Esophagus squamous epithelium (tissue), 4 donors: Measurements from ENCODE around the gene DNAL4.

ENCODE experiments used
- POLR2A ChIP-seq, 4 donors: fragments of 450-650 bp; IDR thresholded peaks; one replicate each; pipeline ENCODE4 v1.6.1; 2017; ENCODE audit warnings: antibody characterized with exemption in 4 of 4, mild to moderate bottlenecking in 4 of 4, moderate library complexity in 3 of 4
- TF ChIP-seq, protein P1 (sequence below), 6 experiments: fragments of 450-650 bp in 4 of 6; fragments of 200-600 bp in 2 of 6; sonication (generic) in 2 of 6; IDR thresholded peaks; one replicate each; pipeline ENCODE4 v1.5.1; 2016 to 2019; ENCODE audit warnings: antibody characterized with exemption in 6 of 6, mild to moderate bottlenecking in 4 of 6, moderate library complexity in 4 of 6

DNA sequence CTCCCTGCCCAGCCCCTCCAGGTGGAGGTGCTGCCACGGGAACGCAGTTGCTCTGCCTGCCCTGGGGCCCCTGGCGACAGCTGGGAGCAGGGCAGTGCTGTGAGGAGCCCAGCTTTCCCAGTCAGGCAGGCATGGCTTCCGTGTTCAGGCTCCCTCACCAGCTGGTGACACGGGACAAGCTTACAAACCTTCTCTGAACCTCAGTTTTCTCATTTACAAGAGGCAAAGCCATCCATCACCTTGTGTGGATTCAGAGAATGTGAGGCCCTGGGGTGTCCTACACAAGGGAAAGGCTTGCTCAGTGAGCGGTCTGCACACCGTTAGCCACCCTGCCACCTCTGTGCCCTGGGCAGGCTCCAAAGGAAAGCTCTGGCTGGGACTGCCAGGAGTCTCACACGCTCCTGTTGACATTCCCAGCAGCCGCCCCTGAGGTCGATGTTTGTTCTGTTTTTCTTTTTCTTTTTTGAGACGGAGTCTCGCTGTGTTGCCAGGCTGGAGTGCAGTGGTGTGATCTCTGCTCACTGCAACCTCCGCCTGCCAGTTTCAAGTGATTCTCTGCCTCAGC is 61.6 kb downstream of the DNAL4 start:
- TF ChIP-seq POLR2A (IDR thresholded peaks at IDR 0.05), result no peak
- TF ChIP-seq, protein P1, sequence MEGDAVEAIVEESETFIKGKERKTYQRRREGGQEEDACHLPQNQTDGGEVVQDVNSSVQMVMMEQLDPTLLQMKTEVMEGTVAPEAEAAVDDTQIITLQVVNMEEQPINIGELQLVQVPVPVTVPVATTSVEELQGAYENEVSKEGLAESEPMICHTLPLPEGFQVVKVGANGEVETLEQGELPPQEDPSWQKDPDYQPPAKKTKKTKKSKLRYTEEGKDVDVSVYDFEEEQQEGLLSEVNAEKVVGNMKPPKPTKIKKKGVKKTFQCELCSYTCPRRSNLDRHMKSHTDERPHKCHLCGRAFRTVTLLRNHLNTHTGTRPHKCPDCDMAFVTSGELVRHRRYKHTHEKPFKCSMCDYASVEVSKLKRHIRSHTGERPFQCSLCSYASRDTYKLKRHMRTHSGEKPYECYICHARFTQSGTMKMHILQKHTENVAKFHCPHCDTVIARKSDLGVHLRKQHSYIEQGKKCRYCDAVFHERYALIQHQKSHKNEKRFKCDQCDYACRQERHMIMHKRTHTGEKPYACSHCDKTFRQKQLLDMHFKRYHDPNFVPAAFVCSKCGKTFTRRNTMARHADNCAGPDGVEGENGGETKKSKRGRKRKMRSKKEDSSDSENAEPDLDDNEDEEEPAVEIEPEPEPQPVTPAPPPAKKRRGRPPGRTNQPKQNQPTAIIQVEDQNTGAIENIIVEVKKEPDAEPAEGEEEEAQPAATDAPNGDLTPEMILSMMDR (IDR thresholded peaks at IDR 0.05), result no peak
